HCT116 (cell line): ENCODE measurements around the gene RBM23. TPM values are rescaled to one million over a fixed set of nuclear protein-coding genes. Genes with fewer than 3 reads are reported as not detected.

Source experiments
- ATAC-seq: fragments of 200-7000 bp; cut with Tn5 transposase; 2 replicates; pipeline ENCODE4 v1.9.1; 2020; ENCODE audit warnings: mild to moderate bottlenecking, moderate library complexity
- BruUV-seq: library from RNA; stranded (reverse); fragments of 400-500 nt; replicated peaks from 2 replicates; lab custom pipeline; 2021; lab: Mats Ljungman, UMichigan
- CTCF ChIA-PET: fragments of 300-600 bp; sonication (Branson Sonifier 250); formaldehyde crosslinking; loops from one replicate; lab custom pipeline; 2021; ENCODE audit warnings: antibody characterized with exemption; lab: Charles Lee
- POLR2A ChIA-PET: fragments of 300-600, 350-600 bp; sonication (Branson Sonifier 250); formaldehyde crosslinking; loops from one replicate; lab custom pipeline; 2021; ENCODE audit warnings: antibody characterized with exemption; lab: Charles Lee
- RAD21 ChIA-PET, 2 experiments: fragments of 300-600 bp; sonication (Branson Sonifier 250); formaldehyde crosslinking; loops; one replicate each; lab custom pipeline; 2023; ENCODE audit warnings: low total read pairs in 2 of 2; ENCODE audit not compliant: uncharacterized antibody in 2 of 2, unreplicated experiment in 2 of 2, low non-redundant PET in 1 of 2; lab: Charles Lee
- DNase-seq: peaks from one replicate; pipeline ENCODE4 v3.0.0-alpha.2; 2010; ENCODE audit warnings: low read depth, low spot score
- H2AFZ ChIP-seq: fragments of 200-600 bp; shearing (Covaris generic), sonication (generic); 2 replicates; pipeline ENCODE4 v1.6.1; 2017; ENCODE audit warnings: low read depth, mixed run types, mixed read lengths, antibody characterized with exemption, low read length; ENCODE audit not compliant: poor library complexity, severe bottlenecking
- H3K27ac ChIP-seq: 2 replicates; pipeline ENCODE4 v1.5.1; 2012; ENCODE audit warnings: low read depth, low read length
- H3K27me3 ChIP-seq: fragments of 200-600 bp; sonication (generic); 2 replicates; pipeline ENCODE4 v1.6.1; 2016; ENCODE audit warnings: mixed run types, low read length, mixed read lengths; ENCODE audit not compliant: insufficient read depth
- H3K36me3 ChIP-seq, 2 experiments: fragments of 200-500 bp in 1 of 2; fragments of 200-600 bp in 1 of 2; sonication (Bioruptor generic) in 1 of 2; sonication (generic) in 1 of 2; 2 replicates each; pipeline versions ENCODE4 v1.5.1 to v1.6.1; 2014 to 2016; ENCODE audit warnings: low read length in 2 of 2, inconsistent platforms in 1 of 2, mixed read lengths in 1 of 2, mixed run types in 1 of 2; ENCODE audit not compliant: insufficient read depth in 2 of 2, control insufficient read depth in 1 of 2
- H3K4me1 ChIP-seq, 2 experiments: fragments of 200-600 bp in 1 of 2; sonication (generic) in 1 of 2; 2 replicates each; pipeline versions ENCODE4 v1.5.1 to v1.6.1; 2012 to 2017; ENCODE audit warnings: low read length in 2 of 2, inconsistent platforms in 1 of 2, mild to moderate bottlenecking in 1 of 2, mixed read lengths in 1 of 2, mixed run types in 1 of 2, moderate library complexity in 1 of 2; ENCODE audit not compliant: insufficient read depth in 2 of 2, control insufficient read depth in 1 of 2
- H3K4me2 ChIP-seq: fragments of 200-600 bp; sonication (generic); 2 replicates; pipeline ENCODE4 v1.6.1; 2017; ENCODE audit warnings: mixed run types, low read length, mixed read lengths
- H3K4me3 ChIP-seq, 2 experiments: fragments of 200-600 bp in 1 of 2; sonication (generic) in 1 of 2; replicated peaks in 1 of 2; 2 replicates each; pipeline ENCODE4 v1.5.1; 2011 to 2016; ENCODE audit warnings: low read length in 2 of 2, control low read depth in 1 of 2, low read depth in 1 of 2, mild to moderate bottlenecking in 1 of 2, mixed read lengths in 1 of 2, mixed run types in 1 of 2
- H3K79me2 ChIP-seq: fragments of 200-600 bp; sonication (generic); 2 replicates; pipeline ENCODE4 v1.6.1; 2017; ENCODE audit warnings: mild to moderate bottlenecking, mixed run types, low read length, moderate library complexity, mixed read lengths; ENCODE audit not compliant: insufficient read depth
- H3K9ac ChIP-seq: fragments of 200-600 bp; sonication (generic); 2 replicates; pipeline ENCODE4 v1.6.1; 2016; ENCODE audit warnings: low read length, mixed read lengths
- H3K9me2 ChIP-seq: fragments of 200-600 bp; sonication (generic), shearing (Covaris generic); 2 replicates; pipeline ENCODE4 v1.6.1; 2017; ENCODE audit warnings: mixed run types, mild to moderate bottlenecking, moderate library complexity; ENCODE audit not compliant: insufficient read depth
- H3K9me3 ChIP-seq, 2 experiments: fragments of 200-500 bp in 1 of 2; fragments of 200-600 bp in 1 of 2; sonication (Bioruptor generic) in 1 of 2; sonication (generic) in 1 of 2; 2 replicates each; pipeline ENCODE4 v1.6.1; 2014 to 2017; ENCODE audit warnings: low read length in 2 of 2, mixed read lengths in 2 of 2, inconsistent platforms in 1 of 2, low read depth in 1 of 2, mild to moderate bottlenecking in 1 of 2, mixed run types in 1 of 2, moderate library complexity in 1 of 2; ENCODE audit not compliant: control insufficient read depth in 1 of 2, insufficient read depth in 1 of 2
- H4K20me1 ChIP-seq: fragments of 200-600 bp; sonication (generic), shearing (Covaris generic); 2 replicates; pipeline ENCODE4 v1.6.1; 2017; ENCODE audit warnings: mixed run types, mild to moderate bottlenecking, moderate library complexity; ENCODE audit not compliant: insufficient read depth
- CBX3 ChIP-seq: IDR thresholded peaks from 2 replicates; pipeline ENCODE4 v1.6.1; 2012; ENCODE audit warnings: low read depth
- CEBPB ChIP-seq: IDR thresholded peaks from 2 replicates; pipeline ENCODE4 v1.6.1; 2012; ENCODE audit warnings: low read depth
- CTCF ChIP-seq, 3 experiments: fragments of 200-600 bp in 1 of 3; sonication (generic) in 1 of 3; IDR thresholded peaks in 2 of 3; conservative IDR thresholded peaks in 1 of 3; 2 replicates each; pipeline ENCODE4 v1.5.1; 2012 to 2017; ENCODE audit warnings: low read depth in 2 of 3, low read length in 2 of 3, antibody characterized with exemption in 1 of 3, borderline replicate concordance in 1 of 3, control low read depth in 1 of 3, mild to moderate bottlenecking in 1 of 3, mixed read lengths in 1 of 3, mixed run types in 1 of 3, moderate library complexity in 1 of 3; ENCODE audit not compliant: insufficient read depth in 1 of 3
- EGR1 ChIP-seq: IDR thresholded peaks from 2 replicates; pipeline ENCODE4 v1.6.1; 2012; ENCODE audit warnings: low read depth
- EZH2phosphoT487 ChIP-seq: fragments of 200-600 bp; IDR thresholded peaks from 2 replicates; pipeline ENCODE4 v1.6.1; 2018; ENCODE audit warnings: antibody characterized with exemption, borderline replicate concordance
- FOSL1 ChIP-seq: IDR thresholded peaks from 2 replicates; pipeline ENCODE4 v1.6.1; 2012; ENCODE audit warnings: low read depth
- JUND ChIP-seq: IDR thresholded peaks from 2 replicates; pipeline ENCODE4 v1.6.1; 2012
- MAX ChIP-seq: IDR thresholded peaks from 2 replicates; pipeline ENCODE4 v1.6.1; 2012
- POLR2A ChIP-seq: IDR thresholded peaks from 2 replicates; pipeline ENCODE4 v1.7.0; 2011; ENCODE audit warnings: borderline replicate concordance; ENCODE audit not compliant: insufficient read depth, insufficient read length; ENCODE audit errors: extremely low read depth
- POLR2AphosphoS5 ChIP-seq: IDR thresholded peaks from 2 replicates; pipeline ENCODE4 v1.6.1; 2011; ENCODE audit warnings: mild to moderate bottlenecking, low read depth, low read length, moderate library complexity
- RAD21 ChIP-seq: IDR thresholded peaks from 2 replicates; pipeline ENCODE4 v1.6.1; 2012; ENCODE audit warnings: low read depth, mild to moderate bottlenecking
- REST ChIP-seq: IDR thresholded peaks from 2 replicates; pipeline ENCODE4 v1.6.1; 2012; ENCODE audit warnings: low read depth
- SIN3A ChIP-seq: IDR thresholded peaks from 2 replicates; pipeline ENCODE4 v1.6.1; 2012; ENCODE audit warnings: low read depth
- SP1 ChIP-seq: IDR thresholded peaks from 2 replicates; pipeline ENCODE4 v1.6.1; 2012; ENCODE audit warnings: low read depth
- SRF ChIP-seq: IDR thresholded peaks from 2 replicates; pipeline ENCODE4 v1.6.1; 2012; ENCODE audit warnings: low read depth
- YY1 ChIP-seq: IDR thresholded peaks from 2 replicates; pipeline ENCODE4 v1.6.1; 2011; ENCODE audit warnings: low read length, low read depth, moderate library complexity, mild to moderate bottlenecking; ENCODE audit not compliant: insufficient replicate concordance; ENCODE audit errors: extremely low read depth
- ZBTB33 ChIP-seq: IDR thresholded peaks from 2 replicates; pipeline ENCODE4 v1.6.1; 2011; ENCODE audit warnings: mild to moderate bottlenecking, low read length, moderate library complexity; ENCODE audit not compliant: insufficient replicate concordance; ENCODE audit errors: extremely low read depth
- ZNF274 ChIP-seq: fragments of 200-500 bp; sonication (Bioruptor generic); IDR thresholded peaks from 2 replicates; pipeline ENCODE4 v1.6.1; 2014; ENCODE audit warnings: mild to moderate bottlenecking, low read depth, low read length, inconsistent platforms
- intact Hi-C: fragments of 100-400 bp; cut with micrococcal nuclease; formaldehyde crosslinking; loops from 2 replicates; pipeline ENCODE4 v1.10.0; 2022
- total RNA-seq: library from RNA; stranded (reverse); gene quantifications from one replicate; pipeline ENCODE4 v1.2.1, GENCODE V29; 2021; ENCODE audit not compliant: unreplicated experiment

Gene RBM23
- total RNA-seq, 1 experiment from 2014 or later = 67.2 TPM

GRCh38 chr14:22929104-22929960 is 10.4 kb upstream of the RBM23 start, which contains the start of gene PRMT5:
Gene PRMT5 (minus strand): TSS chr14:22929376. CDS start chr14:22929361, 15 bp downstream.
- no TSS peak for BruUV-seq
- TF ChIP-seq EZH2phosphoT487 = no peak
- no peak for TF ChIP-seq CBX3
- TF ChIP-seq CEBPB = no peak
- no peak for TF ChIP-seq RAD21
- TF ChIP-seq CTCF (IDR thresholded peaks at IDR 0.05 in 2 of 3, conservative IDR thresholded peaks at IDR 0.05 in 1 of 3; ENCODE audit: borderline replicate concordance in 1 of 3, insufficient read depth in 1 of 3, low read depth in 2 of 3, low read length in 2 of 3) = no peak
- peak; percentile 83 for TF ChIP-seq SP1
- TF ChIP-seq SIN3A = peak; percentile 91
- TF ChIP-seq EGR1 = no peak
- TF ChIP-seq ZNF274 = no peak
- no peak for TF ChIP-seq FOSL1
- peak; percentile 94 for TF ChIP-seq POLR2AphosphoS5
- TF ChIP-seq SRF = no peak; the same call in 1 of the 2 replicates
- TF ChIP-seq YY1 = peak; percentile 97
- TF ChIP-seq ZBTB33 = peak; percentile 76
- peak; percentile 92 for TF ChIP-seq MAX
- TF ChIP-seq REST = no peak
- no peak for TF ChIP-seq JUND
- TF ChIP-seq POLR2A = peak; percentile 78

More at GRCh38 chr14:22929104-22929960, 10.4 kb upstream of the RBM23 start, which contains the start of gene PRMT5:
- Histone ChIP-seq H3K9me2 (no peaks in the 10 kb centered on the region), H3K27me3 (no peaks in the 10 kb centered on the region), H3K9ac (peak within 1 kb of the TSS; percentile 90), H3K4me2 (peak within 1 kb of the TSS; percentile 91), H3K4me3 (peak within 1 kb of the TSS; percentile 75 to 96), H2AFZ (peak within 1 kb of the TSS; percentile 47), H3K27ac (peak within 1 kb of the TSS; percentile 83), H3K4me1 (peaks cover 31 to 64% of the 10 kb centered on the region in 2 experiments), H3K79me2 (peaks cover 43% of the 10 kb centered on the region), H3K36me3 (peaks cover 18 to 26% of the 10 kb centered on the region in 2 experiments), H3K9me3 (no peaks in the 10 kb centered on the region), H4K20me1 (no peaks in the 10 kb centered on the region)
- ATAC-seq (peak; percentile 91), DNase-seq (peak; percentile 99)
- ChIA-PET CTCF (interaction anchor here (0.8 to 2.4 kb wide), 20 partner anchors 10 to 340 kb away, joined by 3 to 20 read pairs (median 5); partner anchors contain the start of genes ACIN1, AJUBA, C14orf119 and CDH24), POLR2A (interaction anchor here (0.6 to 3.8 kb wide), 6 partner anchors 11 to 78 kb away, joined by 3 to 29 read pairs (median 6); partner anchors contain the start of genes AJUBA, HAUS4 and RBM23), RAD21 (interaction anchor here in 1 of 2 experiments (0.8 kb wide), 1 partner anchor 48 kb away, joined by 4 read pairs; no protein-coding TSS in a partner anchor)
- intact Hi-C loops = no loop called here
